Measurements from ENCODE around the gene AGK. TPM values are rescaled to one million over a fixed set of nuclear protein-coding genes. Genes with fewer than 3 reads are reported as not detected.

The AGK gene
- 48.9 and 53.0 TPM in 2 replicates for total RNA-seq (2014; rRNA removed; shearing (Covaris generic); ENCODE audit: low replicate concordance)

- no peaks in the 10 kb centered on the region for H3K9me2 ChIP-seq (replicated peaks; ENCODE audit: insufficient read depth, low read length)
- peaks cover 43% of the 10 kb centered on the region for H3K79me2 ChIP-seq (ENCODE audit: low read length)
- H3K4me3 ChIP-seq (ENCODE audit: low read length), result peak within 1 kb of the TSS; percentile 86
- no peaks in the 10 kb centered on the region for H3K27me3 ChIP-seq (ENCODE audit: low read length)
- peak within 1 kb of the TSS; percentile 90 for H3K9ac ChIP-seq (ENCODE audit: low read length)
- peaks cover 26% of the 10 kb centered on the region for H3K4me1 ChIP-seq (ENCODE audit: low read length)
- H3K36me3 ChIP-seq (ENCODE audit: insufficient read depth, low read length), result peaks cover 4% of the 10 kb centered on the region; the same call in 1 of the 2 replicates
- peak within 1 kb of the TSS; percentile 93 for H3K4me2 ChIP-seq (ENCODE audit: low read depth, low read length, poor library complexity, severe bottlenecking)
- H3K27ac ChIP-seq (ENCODE audit: low read length), result peak within 1 kb of the TSS; percentile 44
- no peaks in the 10 kb centered on the region for H4K20me1 ChIP-seq (ENCODE audit: insufficient read depth, low read depth, low read length)
- DNase-seq, result peak; percentile 93
- no peaks in the 10 kb centered on the region for H3K9me3 ChIP-seq (ENCODE audit: low read length)
- peak within 1 kb of the TSS; percentile 100 for H2AFZ ChIP-seq (ENCODE audit: low read length)
Observed at GRCh38 chr7:141551094-141551781, at the start of gene AGK. TSS of gene AGK (plus strand) at chr7:141551410. CDS start at chr7:141555467, 4,057 bp downstream.

GRCh38 chr7:141501451-141501850, 49.8 kb upstream of the AGK start:
- Histone ChIP-seq H4K20me1 (ENCODE audit: insufficient read depth, low read depth, low read length) (no peaks in the 10 kb centered on the region), H3K79me2 (ENCODE audit: low read length) (no peaks in the 10 kb centered on the region), H3K27ac (ENCODE audit: low read length) (no peak overlapping the region), H3K9me2 (replicated peaks; ENCODE audit: insufficient read depth, low read length) (no peaks in the 10 kb centered on the region), H3K9ac (ENCODE audit: low read length) (no peak overlapping the region), H2AFZ (ENCODE audit: low read length) (no peak overlapping the region), H3K4me1 (ENCODE audit: low read length) (no peaks in the 10 kb centered on the region), H3K4me2 (ENCODE audit: low read depth, low read length, poor library complexity, severe bottlenecking) (no peak overlapping the region), H3K4me3 (ENCODE audit: low read length) (no peak overlapping the region), H3K9me3 (ENCODE audit: low read length) (no peaks in the 10 kb centered on the region), H3K36me3 (ENCODE audit: insufficient read depth, low read length) (no peaks in the 10 kb centered on the region), H3K27me3 (ENCODE audit: low read length) (no peaks in the 10 kb centered on the region)
- no peak for DNase-seq

GRCh38 chr7:141511316-141511675, 39.9 kb upstream of the AGK start:
- no peaks in the 10 kb centered on the region for H3K4me1 ChIP-seq (ENCODE audit: low read length)
- H3K4me2 ChIP-seq (ENCODE audit: low read depth, low read length, poor library complexity, severe bottlenecking), result no peak overlapping the region
- no peak overlapping the region for H3K27ac ChIP-seq (ENCODE audit: low read length)
- H3K9me3 ChIP-seq (ENCODE audit: low read length), result no peaks in the 10 kb centered on the region
- H3K9ac ChIP-seq (ENCODE audit: low read length), result no peak overlapping the region
- no peaks in the 10 kb centered on the region for H3K27me3 ChIP-seq (ENCODE audit: low read length)
- no peaks in the 10 kb centered on the region for H3K79me2 ChIP-seq (ENCODE audit: low read length)
- H3K9me2 ChIP-seq (replicated peaks; ENCODE audit: insufficient read depth, low read length), result no peaks in the 10 kb centered on the region
- H3K36me3 ChIP-seq (ENCODE audit: insufficient read depth, low read length), result no peaks in the 10 kb centered on the region
- H4K20me1 ChIP-seq (ENCODE audit: insufficient read depth, low read depth, low read length), result no peaks in the 10 kb centered on the region
- DNase-seq, result no peak
- H2AFZ ChIP-seq (ENCODE audit: low read length), result no peak overlapping the region
- no peak overlapping the region for H3K4me3 ChIP-seq (ENCODE audit: low read length)

GRCh38 chr7:141511676-141512396, 39.4 kb upstream of the AGK start:
- H4K20me1 ChIP-seq (ENCODE audit: insufficient read depth, low read depth, low read length), result no peaks in the 10 kb centered on the region
- no peaks in the 10 kb centered on the region for H3K9me3 ChIP-seq (ENCODE audit: low read length)
- no peak for DNase-seq
- no peaks in the 10 kb centered on the region for H3K36me3 ChIP-seq (ENCODE audit: insufficient read depth, low read length)
- no peak overlapping the region for H3K9ac ChIP-seq (ENCODE audit: low read length)
- H3K4me1 ChIP-seq (ENCODE audit: low read length), result no peaks in the 10 kb centered on the region
- no peaks in the 10 kb centered on the region for H3K79me2 ChIP-seq (ENCODE audit: low read length)
- H3K9me2 ChIP-seq (replicated peaks; ENCODE audit: insufficient read depth, low read length), result no peaks in the 10 kb centered on the region
- H3K4me2 ChIP-seq (ENCODE audit: low read depth, low read length, poor library complexity, severe bottlenecking), result no peak overlapping the region
- no peak overlapping the region for H3K27ac ChIP-seq (ENCODE audit: low read length)
- H3K27me3 ChIP-seq (ENCODE audit: low read length), result no peaks in the 10 kb centered on the region
- no peak overlapping the region for H3K4me3 ChIP-seq (ENCODE audit: low read length)
- no peak overlapping the region for H2AFZ ChIP-seq (ENCODE audit: low read length)

GRCh38 chr7:141512597-141512996, 38.6 kb upstream of the AGK start:
- Histone ChIP-seq H3K4me3 (ENCODE audit: low read length) (no peak overlapping the region), H2AFZ (ENCODE audit: low read length) (no peak overlapping the region)

GRCh38 chr7:141513720-141514119, 37.5 kb upstream of the AGK start:
- H3K27ac ChIP-seq (ENCODE audit: low read length), result no peak overlapping the region
- H3K79me2 ChIP-seq (ENCODE audit: low read length), result no peaks in the 10 kb centered on the region
- H3K27me3 ChIP-seq (ENCODE audit: low read length), result no peaks in the 10 kb centered on the region

More at GRCh38 chr7:141512597-141512996, 38.6 kb upstream of the AGK start:
- Histone ChIP-seq H3K27ac (ENCODE audit: low read length) (no peak overlapping the region), H3K36me3 (ENCODE audit: insufficient read depth, low read length) (no peaks in the 10 kb centered on the region), H3K9me3 (ENCODE audit: low read length) (no peaks in the 10 kb centered on the region), H3K4me2 (ENCODE audit: low read depth, low read length, poor library complexity, severe bottlenecking) (no peak overlapping the region), H3K27me3 (ENCODE audit: low read length) (no peaks in the 10 kb centered on the region), H3K4me1 (ENCODE audit: low read length) (no peaks in the 10 kb centered on the region), H3K9me2 (replicated peaks; ENCODE audit: insufficient read depth, low read length) (no peaks in the 10 kb centered on the region), H3K79me2 (ENCODE audit: low read length) (no peaks in the 10 kb centered on the region), H4K20me1 (ENCODE audit: insufficient read depth, low read depth, low read length) (no peaks in the 10 kb centered on the region), H3K9ac (ENCODE audit: low read length) (no peak overlapping the region)
- DNase-seq, result no peak

GRCh38 chr7:141515941-141516340, 35.3 kb upstream of the AGK start:
- H3K4me2 ChIP-seq (ENCODE audit: low read depth, low read length, poor library complexity, severe bottlenecking), result no peak overlapping the region

More at GRCh38 chr7:141513720-141514119, 37.5 kb upstream of the AGK start:
- Histone ChIP-seq H3K9ac (ENCODE audit: low read length) (no peak overlapping the region), H3K9me3 (ENCODE audit: low read length) (no peaks in the 10 kb centered on the region), H2AFZ (ENCODE audit: low read length) (no peak overlapping the region), H3K4me2 (ENCODE audit: low read depth, low read length, poor library complexity, severe bottlenecking) (no peak overlapping the region), H3K36me3 (ENCODE audit: insufficient read depth, low read length) (no peaks in the 10 kb centered on the region), H3K9me2 (replicated peaks; ENCODE audit: insufficient read depth, low read length) (no peaks in the 10 kb centered on the region), H3K4me3 (ENCODE audit: low read length) (no peak overlapping the region), H3K4me1 (ENCODE audit: low read length) (no peaks in the 10 kb centered on the region), H4K20me1 (ENCODE audit: insufficient read depth, low read depth, low read length) (no peaks in the 10 kb centered on the region)
- no peak for DNase-seq

GRCh38 chr7:141519623-141520022, 31.6 kb upstream of the AGK start:
- Histone ChIP-seq H3K9me2 (replicated peaks; ENCODE audit: insufficient read depth, low read length) (no peaks in the 10 kb centered on the region), H3K4me3 (ENCODE audit: low read length) (no peak overlapping the region), H3K4me1 (ENCODE audit: low read length) (no peaks in the 10 kb centered on the region), H3K9ac (ENCODE audit: low read length) (no peak overlapping the region), H3K9me3 (ENCODE audit: low read length) (no peaks in the 10 kb centered on the region), H3K27me3 (ENCODE audit: low read length) (no peaks in the 10 kb centered on the region), H4K20me1 (ENCODE audit: insufficient read depth, low read depth, low read length) (no peaks in the 10 kb centered on the region), H3K79me2 (ENCODE audit: low read length) (no peaks in the 10 kb centered on the region), H3K36me3 (ENCODE audit: insufficient read depth, low read length) (no peaks in the 10 kb centered on the region), H3K4me2 (ENCODE audit: low read depth, low read length, poor library complexity, severe bottlenecking) (no peak overlapping the region), H2AFZ (ENCODE audit: low read length) (no peak overlapping the region), H3K27ac (ENCODE audit: low read length) (no peak overlapping the region)
- no peak for DNase-seq

More at GRCh38 chr7:141515941-141516340, 35.3 kb upstream of the AGK start:
- Histone ChIP-seq H3K36me3 (ENCODE audit: insufficient read depth, low read length) (no peaks in the 10 kb centered on the region), H3K9me2 (replicated peaks; ENCODE audit: insufficient read depth, low read length) (no peaks in the 10 kb centered on the region), H3K4me1 (ENCODE audit: low read length) (no peaks in the 10 kb centered on the region), H3K79me2 (ENCODE audit: low read length) (no peaks in the 10 kb centered on the region), H3K4me3 (ENCODE audit: low read length) (no peak overlapping the region), H3K27me3 (ENCODE audit: low read length) (no peaks in the 10 kb centered on the region), H2AFZ (ENCODE audit: low read length) (no peak overlapping the region), H3K9me3 (ENCODE audit: low read length) (no peaks in the 10 kb centered on the region), H3K9ac (ENCODE audit: low read length) (no peak overlapping the region), H3K27ac (ENCODE audit: low read length) (no peak overlapping the region), H4K20me1 (ENCODE audit: insufficient read depth, low read depth, low read length) (no peaks in the 10 kb centered on the region)
- no peak for DNase-seq

Measured in Karpas-422 (cell line).